ENCODE data around the gene PTPRN2.

DNA sequence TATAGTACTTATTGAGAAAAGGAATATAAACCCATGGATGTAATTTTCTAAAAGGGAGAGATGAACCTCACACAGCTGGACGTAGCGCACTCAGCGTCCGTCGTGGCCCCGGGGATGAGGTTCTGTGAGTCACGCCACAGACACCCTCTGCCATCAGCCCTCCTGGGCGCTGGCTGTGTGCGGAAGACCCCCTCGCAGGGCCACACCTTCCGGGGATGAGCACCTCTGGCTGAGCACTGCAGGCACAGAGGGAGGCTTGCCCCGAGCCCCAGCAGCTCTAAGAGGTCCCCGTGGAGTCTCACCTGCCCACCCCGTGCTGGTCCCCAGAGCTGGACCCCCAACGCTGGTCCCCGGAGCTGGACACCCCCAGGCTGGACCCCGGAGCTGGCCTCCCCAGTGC is 215.8 kb downstream of the PTPRN2 start:
- TF ChIP-seq POLR2AphosphoS5 (IDR thresholded peaks at IDR 0.05; ENCODE audit: low read depth, low read length): no peak
- TF ChIP-seq, protein P1, sequence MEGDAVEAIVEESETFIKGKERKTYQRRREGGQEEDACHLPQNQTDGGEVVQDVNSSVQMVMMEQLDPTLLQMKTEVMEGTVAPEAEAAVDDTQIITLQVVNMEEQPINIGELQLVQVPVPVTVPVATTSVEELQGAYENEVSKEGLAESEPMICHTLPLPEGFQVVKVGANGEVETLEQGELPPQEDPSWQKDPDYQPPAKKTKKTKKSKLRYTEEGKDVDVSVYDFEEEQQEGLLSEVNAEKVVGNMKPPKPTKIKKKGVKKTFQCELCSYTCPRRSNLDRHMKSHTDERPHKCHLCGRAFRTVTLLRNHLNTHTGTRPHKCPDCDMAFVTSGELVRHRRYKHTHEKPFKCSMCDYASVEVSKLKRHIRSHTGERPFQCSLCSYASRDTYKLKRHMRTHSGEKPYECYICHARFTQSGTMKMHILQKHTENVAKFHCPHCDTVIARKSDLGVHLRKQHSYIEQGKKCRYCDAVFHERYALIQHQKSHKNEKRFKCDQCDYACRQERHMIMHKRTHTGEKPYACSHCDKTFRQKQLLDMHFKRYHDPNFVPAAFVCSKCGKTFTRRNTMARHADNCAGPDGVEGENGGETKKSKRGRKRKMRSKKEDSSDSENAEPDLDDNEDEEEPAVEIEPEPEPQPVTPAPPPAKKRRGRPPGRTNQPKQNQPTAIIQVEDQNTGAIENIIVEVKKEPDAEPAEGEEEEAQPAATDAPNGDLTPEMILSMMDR (IDR thresholded peaks at IDR 0.05): no peak
